ENCODE measurements around the gene THAP12.

DNA sequence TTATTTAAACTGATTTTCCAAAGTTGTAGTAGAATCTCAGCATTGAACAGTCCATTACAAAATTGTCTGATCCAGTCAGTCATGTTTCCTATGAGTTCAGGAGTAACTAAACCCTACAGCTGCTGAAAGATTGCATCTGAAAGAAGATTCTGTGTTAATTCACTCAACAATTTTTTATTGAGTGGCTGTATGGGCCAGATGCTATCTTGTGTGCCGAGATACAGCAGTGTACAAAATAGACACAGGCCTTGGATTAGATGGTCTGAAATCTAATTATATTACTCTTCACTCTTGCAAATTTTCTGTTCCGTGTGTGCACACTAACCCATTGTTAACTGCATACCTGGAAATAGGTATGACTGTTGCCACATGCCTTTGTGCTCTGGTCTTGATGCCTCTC is 7.5 kb upstream of the THAP12 start:
- TF ChIP-seq CHD2 (IDR thresholded peaks at IDR 0.05; ENCODE audit: low read length, partially characterized antibody) (no peak), POLR2A (IDR thresholded peaks at IDR 0.05; ENCODE audit: low read length) (no peak), MAFK (IDR thresholded peaks at IDR 0.05; ENCODE audit: partially characterized antibody) (no peak), JUN (IDR thresholded peaks at IDR 0.05) (no peak), CEBPB (IDR thresholded peaks at IDR 0.05) (no peak), ZFP36 (IDR thresholded peaks at IDR 0.05; ENCODE audit: borderline replicate concordance, partially characterized antibody) (no peak), JUNB (IDR thresholded peaks at IDR 0.05) (no peak), SREBF2 (IDR thresholded peaks at IDR 0.05) (no peak), MAZ (IDR thresholded peaks at IDR 0.05; ENCODE audit: borderline replicate concordance, low read depth, low read length) (no peak), TFCP2L1 (CRISPR knock-in tag; IDR thresholded peaks at IDR 0.05) (no peak), PHF8 (IDR thresholded peaks at IDR 0.05; ENCODE audit: borderline replicate concordance, low read depth) (no peak), RFX5 (IDR thresholded peaks at IDR 0.05) (no peak)
- TF ChIP-seq, protein P1, sequence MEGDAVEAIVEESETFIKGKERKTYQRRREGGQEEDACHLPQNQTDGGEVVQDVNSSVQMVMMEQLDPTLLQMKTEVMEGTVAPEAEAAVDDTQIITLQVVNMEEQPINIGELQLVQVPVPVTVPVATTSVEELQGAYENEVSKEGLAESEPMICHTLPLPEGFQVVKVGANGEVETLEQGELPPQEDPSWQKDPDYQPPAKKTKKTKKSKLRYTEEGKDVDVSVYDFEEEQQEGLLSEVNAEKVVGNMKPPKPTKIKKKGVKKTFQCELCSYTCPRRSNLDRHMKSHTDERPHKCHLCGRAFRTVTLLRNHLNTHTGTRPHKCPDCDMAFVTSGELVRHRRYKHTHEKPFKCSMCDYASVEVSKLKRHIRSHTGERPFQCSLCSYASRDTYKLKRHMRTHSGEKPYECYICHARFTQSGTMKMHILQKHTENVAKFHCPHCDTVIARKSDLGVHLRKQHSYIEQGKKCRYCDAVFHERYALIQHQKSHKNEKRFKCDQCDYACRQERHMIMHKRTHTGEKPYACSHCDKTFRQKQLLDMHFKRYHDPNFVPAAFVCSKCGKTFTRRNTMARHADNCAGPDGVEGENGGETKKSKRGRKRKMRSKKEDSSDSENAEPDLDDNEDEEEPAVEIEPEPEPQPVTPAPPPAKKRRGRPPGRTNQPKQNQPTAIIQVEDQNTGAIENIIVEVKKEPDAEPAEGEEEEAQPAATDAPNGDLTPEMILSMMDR (IDR thresholded peaks at IDR 0.05), result no peak
